KG1 (cell line): Measurements from ENCODE around the gene VMO1.

Source experiments
- DNase-seq: peaks from one replicate; lab custom pipeline; 2025; lab: John Stamatoyannopoulos, UW

Gene VMO1

GRCh38 chr17:4800462-4801196 is 14.5 kb upstream of the VMO1 start:
- no peak for DNase-seq

- no peak for DNase-seq
Measured at GRCh38 chr17:4796552-4796920, 10.4 kb upstream of the VMO1 start.

GRCh38 chr17:4795168-4795567 is 9.0 kb upstream of the VMO1 start:
- DNase-seq, result no peak

- DNase-seq, result no peak
Measured at GRCh38 chr17:4790705-4791088, 4.5 kb upstream of the VMO1 start.

- DNase-seq, result peak; percentile 9
Measured at GRCh38 chr17:4789951-4790704, 4.0 kb upstream of the VMO1 start.

- no peak for DNase-seq
Measured at GRCh38 chr17:4789701-4789950, 3.5 kb upstream of the VMO1 start.

GRCh38 chr17:4788807-4789700 is 2.9 kb upstream of the VMO1 start, which contains the start of gene GLTPD2:
Gene GLTPD2, plus strand, starts transcription at chr17:4788964. Its CDS starts 48 bp downstream, at chr17:4789012.
- DNase-seq, result no peak

- DNase-seq, result no peak
Measured at GRCh38 chr17:4788159-4788806, 2.1 kb upstream of the VMO1 start.

- DNase-seq, result no peak
Measured at GRCh38 chr17:4786516-4786915, 352 bp upstream of the VMO1 start.

GRCh38 chr17:4785311-4786105 is 656 bp downstream of the VMO1 start:
- DNase-seq, result no peak

- no peak for DNase-seq
Measured at GRCh38 chr17:4782652-4783051, 3.5 kb downstream of the VMO1 start.

- DNase-seq, result no peak
Measured at GRCh38 chr17:4780325-4780955, 5.7 kb downstream of the VMO1 start.

GRCh38 chr17:4777969-4778760 is 8.0 kb downstream of the VMO1 start:
- DNase-seq, result no peak

GRCh38 chr17:4772235-4772613 is 13.9 kb downstream of the VMO1 start:
- no peak for DNase-seq

- DNase-seq, result no peak
Measured at GRCh38 chr17:4771519-4772234, 14.5 kb downstream of the VMO1 start, which contains the start of gene TM4SF5. Gene TM4SF5, plus strand, starts transcription at chr17:4771886. Its CDS starts 37 bp downstream, at chr17:4771923.

GRCh38 chr17:4769628-4770027 is 16.5 kb downstream of the VMO1 start:
- no peak for DNase-seq

- no peak for DNase-seq
Measured at GRCh38 chr17:4768298-4768697, 17.9 kb downstream of the VMO1 start.

- DNase-seq, result no peak
Measured at GRCh38 chr17:4766723-4767122, 19.4 kb downstream of the VMO1 start.

- DNase-seq, result no peak
Measured at GRCh38 chr17:4766201-4766600, 20.0 kb downstream of the VMO1 start.
